Omental fat pad (tissue), 4 donors: ENCODE measurements around the gene C2orf66. TPM values are rescaled to one million over a fixed set of nuclear protein-coding genes. Genes with fewer than 3 reads are reported as not detected.

ENCODE experiments used
- ATAC-seq: fragments of 150-250 bp; one replicate; pipeline ENCODE4 v1.9.1; 2016; ENCODE audit warnings: mild to moderate bottlenecking, moderate library complexity; ENCODE audit not compliant: low FRiP score
- DNase-seq: peaks from one replicate; pipeline ENCODE4 v3.0.0-alpha.2; 2019; ENCODE audit warnings: low spot score
- CTCF ChIP-seq, 3 donors: fragments of 450-650 bp; IDR thresholded peaks; one replicate each; pipeline ENCODE4 v1.5.1; 2016 to 2017; ENCODE audit warnings: antibody characterized with exemption in 3 of 3, mild to moderate bottlenecking in 3 of 3, moderate library complexity in 2 of 3
- total RNA-seq, 4 donors: library from RNA; depleted of rRNA; stranded (reverse); fragments of >200 nt; gene quantifications; one replicate each; pipeline ENCODE4 v1.1.0, GENCODE V29; 2016

Gene C2orf66
- total RNA-seq = 1 to 10 TPM in 1 of 4 donors, under 1 TPM in 1, not detected in 2; 0.38 to 8.1 TPM

- no peak for ATAC-seq
- no peak for DNase-seq
- no peak for TF ChIP-seq CTCF (IDR thresholded peaks at IDR 0.05)
Measured at GRCh38 chr2:196809260-196809659, at the start of gene C2orf66. Gene C2orf66, minus strand, starts transcription at chr2:196809355. Its CDS starts 19 bp downstream, at chr2:196809336.

- no peak for ATAC-seq
Measured at GRCh38 chr2:196854629-196855028, 45.5 kb upstream of the C2orf66 start.

GRCh38 chr2:196853301-196854087 is 44.3 kb upstream of the C2orf66 start:
- TF ChIP-seq CTCF (IDR thresholded peaks at IDR 0.05) = no peak
- ATAC-seq (no peak), DNase-seq (no peak)

More at GRCh38 chr2:196854629-196855028, 45.5 kb upstream of the C2orf66 start:
- no peak for DNase-seq
- TF ChIP-seq CTCF (IDR thresholded peaks at IDR 0.05) = no peak

- ATAC-seq = no peak
Measured at GRCh38 chr2:196851088-196851487, 41.9 kb upstream of the C2orf66 start.

GRCh38 chr2:196849895-196850294 is 40.7 kb upstream of the C2orf66 start:
- no peak for TF ChIP-seq CTCF (IDR thresholded peaks at IDR 0.05)
- DNase-seq = no peak
- no peak for ATAC-seq

More at GRCh38 chr2:196851088-196851487, 41.9 kb upstream of the C2orf66 start:
- no peak for TF ChIP-seq CTCF (IDR thresholded peaks at IDR 0.05)
- DNase-seq = no peak

GRCh38 chr2:196846295-196846694 is 37.1 kb upstream of the C2orf66 start:
- DNase-seq (no peak), ATAC-seq (no peak)
- no peak for TF ChIP-seq CTCF (IDR thresholded peaks at IDR 0.05)

- ATAC-seq = no peak
- DNase-seq = no peak
- no peak for TF ChIP-seq CTCF (IDR thresholded peaks at IDR 0.05)
Measured at GRCh38 chr2:196845371-196845770, 36.2 kb upstream of the C2orf66 start.
